ENCODE data around the gene GLRB. TPM values are rescaled to one million over a fixed set of nuclear protein-coding genes. Genes with fewer than 3 reads are reported as not detected.

The GLRB gene
- total RNA-seq, 1 donor from 2014 or later: 5.2 TPM

DNA sequence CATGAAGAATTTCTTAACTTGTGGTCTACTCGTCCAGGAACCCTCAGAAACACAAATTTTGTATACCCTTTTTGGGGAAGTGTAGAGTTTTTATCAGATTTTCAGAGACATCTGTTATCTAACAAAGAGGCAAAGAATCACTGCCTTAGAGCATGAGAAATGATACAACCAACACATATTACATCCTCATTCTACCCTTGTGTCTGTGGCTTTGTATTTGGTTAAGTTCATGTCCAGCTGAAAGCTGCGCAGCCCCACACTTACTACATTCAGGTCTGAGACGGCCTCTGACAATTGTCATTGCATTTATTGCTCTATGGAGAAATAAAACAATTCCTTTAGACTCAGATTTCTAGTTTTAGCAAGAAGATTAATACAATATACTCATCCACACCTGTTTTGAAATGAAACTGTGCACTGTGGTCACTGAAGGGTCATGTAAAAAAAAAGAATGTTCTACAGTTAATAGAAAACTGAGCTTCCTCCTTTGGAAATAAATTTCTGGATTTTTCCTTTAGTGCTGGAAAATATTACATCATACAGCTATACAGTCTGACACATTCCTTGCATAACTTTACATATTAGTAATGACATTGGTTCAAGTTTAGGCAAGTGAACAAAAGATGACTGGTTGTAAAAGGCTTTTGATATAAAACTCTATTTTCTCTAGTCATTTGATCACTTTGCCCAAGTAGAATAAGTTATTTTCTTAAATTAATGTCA is 39.8 kb downstream of the GLRB start:
- Histone ChIP-seq H3K9me3 (ENCODE audit: control insufficient read depth in 3 of 3, low read length in 3 of 3) (no peaks in the 10 kb centered on the region), H3K4me1 (ENCODE audit: control insufficient read depth in 3 of 3, insufficient read depth in 3 of 3, low read length in 3 of 3) (no peaks in the 10 kb centered on the region), H3K27me3 (ENCODE audit: control insufficient read depth in 3 of 3, insufficient read depth in 3 of 3, low read length in 3 of 3) (no peaks in the 10 kb centered on the region), H3K9ac (ENCODE audit: low read depth in 1 of 3, low read length in 3 of 3) (no peak overlapping the region), H3K27ac (ENCODE audit: low read depth, low read length) (no peak overlapping the region), H3K36me3 (ENCODE audit: control insufficient read depth in 3 of 3, insufficient read depth in 3 of 3, low read length in 3 of 3) (no peaks in the 10 kb centered on the region), H3K4me3 (ENCODE audit: low read length in 3 of 3) (no peak overlapping the region)

DNA sequence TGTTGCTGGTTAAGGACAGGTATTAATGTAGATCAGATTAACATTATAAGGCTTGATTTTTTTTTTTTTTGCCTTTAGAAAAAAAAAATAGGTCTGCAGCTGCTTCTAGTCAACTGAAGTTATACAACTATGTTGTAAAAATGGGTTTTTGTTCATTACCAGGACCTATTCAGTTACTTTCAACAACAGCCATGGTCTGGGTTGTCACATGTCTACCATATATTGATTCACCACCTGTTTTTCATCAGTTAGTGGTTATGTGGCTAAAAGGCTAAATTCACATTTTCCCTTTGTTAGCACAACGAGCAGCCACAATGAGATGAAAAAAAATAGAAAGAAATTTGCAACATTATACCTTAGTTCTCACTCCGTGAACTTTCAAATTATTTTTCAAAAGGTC is 45.5 kb downstream of the GLRB start:
- no peak overlapping the region for H3K9ac ChIP-seq (ENCODE audit: low read depth in 1 of 3, low read length in 3 of 3)
- H3K36me3 ChIP-seq (ENCODE audit: control insufficient read depth in 3 of 3, insufficient read depth in 3 of 3, low read length in 3 of 3): no peaks in the 10 kb centered on the region
- no peak overlapping the region for H3K4me3 ChIP-seq (ENCODE audit: low read length in 3 of 3)
- no peaks in the 10 kb centered on the region for H3K4me1 ChIP-seq (ENCODE audit: control insufficient read depth in 3 of 3, insufficient read depth in 3 of 3, low read length in 3 of 3)
- H3K9me3 ChIP-seq (ENCODE audit: control insufficient read depth in 3 of 3, low read length in 3 of 3): no peaks in the 10 kb centered on the region
- H3K27ac ChIP-seq (ENCODE audit: low read depth, low read length): no peak overlapping the region
- no peaks in the 10 kb centered on the region for H3K27me3 ChIP-seq (ENCODE audit: control insufficient read depth in 3 of 3, insufficient read depth in 3 of 3, low read length in 3 of 3)

DNA sequence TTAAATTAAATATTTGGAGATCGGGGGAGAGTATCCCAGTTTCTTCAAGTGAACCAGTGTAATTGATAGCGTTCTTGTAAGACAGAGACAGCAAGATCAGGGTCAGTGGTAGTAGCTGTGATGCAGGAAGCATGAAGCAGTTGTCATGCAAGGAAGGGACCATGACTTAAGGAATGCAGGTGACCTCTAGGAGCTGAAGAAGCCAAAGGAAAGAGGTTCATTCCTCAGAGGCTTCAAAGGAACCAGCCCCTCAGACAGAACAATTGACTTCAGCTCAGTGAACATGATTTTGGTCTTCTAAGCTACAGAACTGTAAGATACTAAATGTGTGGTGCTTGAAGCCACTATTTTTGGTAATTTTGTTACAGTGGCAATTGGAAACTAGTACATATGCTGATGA is 51.6 kb downstream of the GLRB start:
- no peaks in the 10 kb centered on the region for H3K9me3 ChIP-seq (ENCODE audit: control insufficient read depth in 3 of 3, low read length in 3 of 3)
- no peak overlapping the region for H3K27ac ChIP-seq (ENCODE audit: low read depth, low read length)
- H3K36me3 ChIP-seq (ENCODE audit: control insufficient read depth in 3 of 3, insufficient read depth in 3 of 3, low read length in 3 of 3): no peaks in the 10 kb centered on the region
- no peaks in the 10 kb centered on the region for H3K4me1 ChIP-seq (ENCODE audit: control insufficient read depth in 3 of 3, insufficient read depth in 3 of 3, low read length in 3 of 3)
- no peak overlapping the region for H3K9ac ChIP-seq (ENCODE audit: low read depth in 1 of 3, low read length in 3 of 3)
- H3K4me3 ChIP-seq (ENCODE audit: low read length in 3 of 3): no peak overlapping the region
- no peaks in the 10 kb centered on the region for H3K27me3 ChIP-seq (ENCODE audit: control insufficient read depth in 3 of 3, insufficient read depth in 3 of 3, low read length in 3 of 3)

DNA sequence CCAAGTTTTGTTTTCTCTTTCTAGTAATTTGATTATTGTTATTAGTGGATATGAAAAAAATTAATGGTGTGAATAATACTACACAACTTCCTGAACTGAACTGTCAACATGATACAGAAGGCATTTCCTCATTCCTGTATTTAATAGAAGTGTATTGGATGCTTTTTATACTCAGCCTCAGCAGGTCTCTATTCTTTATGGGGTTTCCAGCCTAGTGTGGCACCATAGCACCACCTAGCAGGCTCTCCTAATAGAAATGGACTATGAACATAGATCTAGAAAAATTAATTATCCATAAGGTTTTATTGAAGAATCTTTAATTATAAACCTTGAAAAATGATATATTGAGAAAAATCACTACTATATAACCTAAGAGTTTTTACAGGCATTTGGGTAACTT is 52.4 kb downstream of the GLRB start:
- H3K27me3 ChIP-seq (ENCODE audit: control insufficient read depth in 3 of 3, insufficient read depth in 3 of 3, low read length in 3 of 3): no peaks in the 10 kb centered on the region
- H3K9ac ChIP-seq (ENCODE audit: low read depth in 1 of 3, low read length in 3 of 3): no peak overlapping the region
- no peaks in the 10 kb centered on the region for H3K9me3 ChIP-seq (ENCODE audit: control insufficient read depth in 3 of 3, low read length in 3 of 3)
- no peaks in the 10 kb centered on the region for H3K4me1 ChIP-seq (ENCODE audit: control insufficient read depth in 3 of 3, insufficient read depth in 3 of 3, low read length in 3 of 3)
- no peak overlapping the region for H3K27ac ChIP-seq (ENCODE audit: low read depth, low read length)
- no peak overlapping the region for H3K4me3 ChIP-seq (ENCODE audit: low read length in 3 of 3)
- H3K36me3 ChIP-seq (ENCODE audit: control insufficient read depth in 3 of 3, insufficient read depth in 3 of 3, low read length in 3 of 3): no peaks in the 10 kb centered on the region

DNA sequence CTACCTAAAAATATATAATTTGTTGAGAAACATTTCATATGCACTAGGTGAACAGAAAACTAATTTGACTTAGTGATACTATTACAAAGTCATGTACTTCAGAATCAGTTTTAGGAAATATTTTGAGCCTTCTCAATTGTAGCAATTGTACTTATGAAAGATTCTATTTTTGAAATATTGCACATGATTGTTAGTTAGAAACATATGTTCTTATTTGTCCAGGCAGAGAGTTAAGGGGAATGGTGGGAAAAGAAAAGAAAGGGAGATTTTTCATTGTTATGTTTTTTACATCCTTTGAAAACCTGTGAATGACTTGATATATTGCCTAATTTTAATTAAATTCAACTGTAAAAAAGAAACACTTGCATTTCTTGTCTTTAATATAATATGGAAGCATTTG is 66.0 kb downstream of the GLRB start:
- H3K27ac ChIP-seq (ENCODE audit: low read depth, low read length): no peak overlapping the region
- no peaks in the 10 kb centered on the region for H3K4me1 ChIP-seq (ENCODE audit: control insufficient read depth in 3 of 3, insufficient read depth in 3 of 3, low read length in 3 of 3)
- no peak overlapping the region for H3K9ac ChIP-seq (ENCODE audit: low read depth in 1 of 3, low read length in 3 of 3)
- no peaks in the 10 kb centered on the region for H3K9me3 ChIP-seq (ENCODE audit: control insufficient read depth in 3 of 3, low read length in 3 of 3)
- H3K36me3 ChIP-seq (ENCODE audit: control insufficient read depth in 3 of 3, insufficient read depth in 3 of 3, low read length in 3 of 3): no peaks in the 10 kb centered on the region
- no peaks in the 10 kb centered on the region for H3K27me3 ChIP-seq (ENCODE audit: control insufficient read depth in 3 of 3, insufficient read depth in 3 of 3, low read length in 3 of 3)
- no peak overlapping the region for H3K4me3 ChIP-seq (ENCODE audit: low read length in 3 of 3)

DNA sequence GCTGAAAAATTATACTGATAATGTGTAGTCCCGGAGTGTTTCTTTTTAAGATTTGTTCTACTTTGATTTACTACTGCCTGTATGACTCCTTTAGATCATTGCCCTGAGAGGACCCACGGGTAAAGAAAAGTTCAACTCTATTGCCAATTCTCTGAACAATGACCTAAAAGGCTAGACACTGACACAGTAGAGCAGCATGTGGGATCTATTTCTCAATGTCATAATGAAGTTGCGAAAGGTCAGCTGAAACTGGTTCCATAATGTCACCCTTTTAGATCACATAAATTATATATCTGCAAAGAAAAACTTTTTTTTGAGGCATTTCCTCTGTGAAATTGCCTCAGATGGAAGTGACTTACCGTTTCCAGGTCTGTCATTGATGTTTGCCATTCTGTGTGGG is 67.4 kb downstream of the GLRB start:
- H3K9ac ChIP-seq (ENCODE audit: low read depth in 1 of 3, low read length in 3 of 3): no peak overlapping the region
- no peak overlapping the region for H3K27ac ChIP-seq (ENCODE audit: low read depth, low read length)
- H3K36me3 ChIP-seq (ENCODE audit: control insufficient read depth in 3 of 3, insufficient read depth in 3 of 3, low read length in 3 of 3): no peaks in the 10 kb centered on the region
- no peaks in the 10 kb centered on the region for H3K27me3 ChIP-seq (ENCODE audit: control insufficient read depth in 3 of 3, insufficient read depth in 3 of 3, low read length in 3 of 3)
- H3K4me1 ChIP-seq (ENCODE audit: control insufficient read depth in 3 of 3, insufficient read depth in 3 of 3, low read length in 3 of 3): no peaks in the 10 kb centered on the region
- H3K9me3 ChIP-seq (ENCODE audit: control insufficient read depth in 3 of 3, low read length in 3 of 3): no peaks in the 10 kb centered on the region
- no peak overlapping the region for H3K4me3 ChIP-seq (ENCODE audit: low read length in 3 of 3)

DNA sequence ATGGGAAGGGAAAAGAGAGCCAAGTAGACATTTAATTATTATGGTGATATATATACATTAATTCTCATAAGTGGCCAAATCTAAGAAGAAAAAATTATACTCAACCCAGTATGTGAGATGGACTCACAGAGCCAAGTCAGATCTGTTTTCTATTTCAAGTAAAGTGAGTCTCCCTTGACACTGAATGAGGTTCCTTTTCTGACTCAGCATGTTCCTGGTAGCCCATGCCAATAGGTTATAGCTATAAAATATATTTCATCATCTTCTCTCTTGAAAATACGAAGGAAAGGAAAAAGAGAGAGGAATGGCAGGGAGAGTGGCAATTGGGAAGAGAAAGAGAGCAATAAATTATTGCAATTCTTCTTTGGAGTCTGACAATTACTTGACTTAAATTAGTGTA is 75.8 kb downstream of the GLRB start:
- Histone ChIP-seq H3K27me3 (ENCODE audit: control insufficient read depth in 3 of 3, insufficient read depth in 3 of 3, low read length in 3 of 3) (no peaks in the 10 kb centered on the region), H3K4me3 (ENCODE audit: low read length in 3 of 3) (no peak overlapping the region), H3K36me3 (ENCODE audit: control insufficient read depth in 3 of 3, insufficient read depth in 3 of 3, low read length in 3 of 3) (no peaks in the 10 kb centered on the region), H3K9ac (ENCODE audit: low read depth in 1 of 3, low read length in 3 of 3) (no peak overlapping the region), H3K4me1 (ENCODE audit: control insufficient read depth in 3 of 3, insufficient read depth in 3 of 3, low read length in 3 of 3) (no peaks in the 10 kb centered on the region), H3K27ac (ENCODE audit: low read depth, low read length) (no peak overlapping the region), H3K9me3 (ENCODE audit: control insufficient read depth in 3 of 3, low read length in 3 of 3) (no peaks in the 10 kb centered on the region)

DNA sequence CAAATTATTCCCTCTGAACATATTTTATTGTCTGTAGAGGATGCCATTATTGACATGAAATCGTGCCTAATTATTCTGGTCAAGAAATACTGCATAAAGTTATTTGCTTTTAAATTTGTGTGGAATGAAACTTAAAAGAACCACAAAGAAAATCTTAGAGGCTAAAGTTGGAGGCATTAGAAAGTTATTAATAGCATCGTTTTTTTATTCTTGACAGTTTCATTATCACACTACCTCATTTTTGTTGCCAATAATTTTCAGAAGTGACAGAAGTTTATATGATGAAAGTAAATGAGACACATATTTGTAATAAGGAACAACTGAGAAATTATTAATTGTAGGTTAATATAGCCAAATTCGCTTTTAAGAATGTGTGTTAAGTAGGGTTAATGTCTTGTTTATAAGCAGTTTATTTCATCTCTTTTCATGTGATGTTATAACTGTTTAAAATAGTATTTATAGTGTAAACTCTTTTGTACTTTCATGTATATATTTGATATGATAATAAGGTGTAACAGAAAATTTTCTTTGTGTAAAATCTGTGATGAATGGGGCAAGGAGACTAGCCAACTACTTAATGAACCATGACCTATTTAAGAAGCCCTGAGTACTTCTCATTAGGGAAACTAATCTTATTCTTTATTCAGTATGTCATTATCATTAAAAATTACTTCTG is 90.1 kb downstream of the GLRB start:
- Histone ChIP-seq H3K27ac (ENCODE audit: low read depth, low read length) (no peak overlapping the region), H3K27me3 (ENCODE audit: control insufficient read depth in 3 of 3, insufficient read depth in 3 of 3, low read length in 3 of 3) (no peaks in the 10 kb centered on the region), H3K4me3 (ENCODE audit: low read length in 3 of 3) (no peak overlapping the region), H3K36me3 (ENCODE audit: control insufficient read depth in 3 of 3, insufficient read depth in 3 of 3, low read length in 3 of 3) (no peaks in the 10 kb centered on the region), H3K9ac (ENCODE audit: low read depth in 1 of 3, low read length in 3 of 3) (no peak overlapping the region), H3K4me1 (ENCODE audit: control insufficient read depth in 3 of 3, insufficient read depth in 3 of 3, low read length in 3 of 3) (no peaks in the 10 kb centered on the region), H3K9me3 (ENCODE audit: control insufficient read depth in 3 of 3, low read length in 3 of 3) (no peaks in the 10 kb centered on the region)

DNA sequence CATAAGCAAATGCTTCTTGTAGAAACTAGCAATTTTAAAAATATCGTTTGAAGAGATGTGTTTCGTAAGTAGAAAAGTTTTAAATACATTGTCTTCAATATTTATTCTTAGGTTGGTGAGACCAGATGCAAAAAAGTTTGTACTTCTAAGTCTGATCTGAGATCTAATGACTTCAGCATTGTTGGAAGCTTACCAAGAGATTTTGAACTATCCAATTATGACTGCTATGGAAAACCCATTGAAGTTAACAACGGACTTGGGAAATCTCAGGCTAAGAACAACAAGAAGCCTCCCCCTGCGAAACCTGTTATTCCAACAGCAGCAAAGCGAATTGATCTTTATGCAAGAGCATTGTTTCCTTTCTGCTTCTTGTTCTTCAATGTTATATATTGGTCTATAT is 94.4 kb downstream of the GLRB start:
- H3K9me3 ChIP-seq (ENCODE audit: control insufficient read depth in 3 of 3, low read length in 3 of 3): no peaks in the 10 kb centered on the region
- H3K4me3 ChIP-seq (ENCODE audit: low read length in 3 of 3): no peak overlapping the region

DNA sequence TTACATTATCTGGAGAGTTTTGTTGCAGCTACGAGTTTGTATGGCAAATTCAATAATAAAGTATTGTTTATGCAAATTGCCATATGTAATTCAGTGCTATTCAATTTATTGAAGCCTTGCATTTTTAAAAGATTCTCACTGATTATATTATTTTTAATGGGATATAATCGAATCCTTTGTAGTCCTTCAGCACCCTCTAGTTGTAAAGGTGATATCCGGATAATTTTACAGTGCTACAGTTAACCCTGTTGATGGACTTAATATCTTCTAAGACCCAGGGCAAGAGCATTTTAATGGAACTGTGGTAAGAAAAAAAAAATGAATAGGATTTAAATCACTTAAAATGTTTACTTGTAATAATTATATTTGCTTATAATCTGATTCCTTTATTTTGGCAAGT is 96.1 kb downstream of the GLRB start:
- H3K4me1 ChIP-seq (ENCODE audit: control insufficient read depth in 3 of 3, insufficient read depth in 3 of 3, low read length in 3 of 3): no peaks in the 10 kb centered on the region

More for the DNA sequence above, 94.4 kb downstream of the GLRB start:
- Histone ChIP-seq H3K36me3 (ENCODE audit: control insufficient read depth in 3 of 3, insufficient read depth in 3 of 3, low read length in 3 of 3) (no peaks in the 10 kb centered on the region), H3K27ac (ENCODE audit: low read depth, low read length) (no peak overlapping the region), H3K4me1 (ENCODE audit: control insufficient read depth in 3 of 3, insufficient read depth in 3 of 3, low read length in 3 of 3) (no peaks in the 10 kb centered on the region), H3K27me3 (ENCODE audit: control insufficient read depth in 3 of 3, insufficient read depth in 3 of 3, low read length in 3 of 3) (no peaks in the 10 kb centered on the region), H3K9ac (ENCODE audit: low read depth in 1 of 3, low read length in 3 of 3) (no peak overlapping the region)

More for the DNA sequence above, 96.1 kb downstream of the GLRB start:
- Histone ChIP-seq H3K27me3 (ENCODE audit: control insufficient read depth in 3 of 3, insufficient read depth in 3 of 3, low read length in 3 of 3) (no peaks in the 10 kb centered on the region), H3K27ac (ENCODE audit: low read depth, low read length) (no peak overlapping the region), H3K9ac (ENCODE audit: low read depth in 1 of 3, low read length in 3 of 3) (no peak overlapping the region), H3K36me3 (ENCODE audit: control insufficient read depth in 3 of 3, insufficient read depth in 3 of 3, low read length in 3 of 3) (no peaks in the 10 kb centered on the region), H3K9me3 (ENCODE audit: control insufficient read depth in 3 of 3, low read length in 3 of 3) (no peaks in the 10 kb centered on the region), H3K4me3 (ENCODE audit: low read length in 3 of 3) (no peak overlapping the region)

Measured in skeletal muscle tissue (tissue), 4 donors.